Muscle of leg (tissue), 9 donors: Measurements from ENCODE around the gene ISCA1. TPM values are rescaled to one million over a fixed set of nuclear protein-coding genes. Genes with fewer than 3 reads are reported as not detected.

Experiments
- polyA plus RNA-seq, 8 donors: library from polyadenylated mRNA; unstranded; fragments of 120-200 nt; gene quantifications; one replicate each; pipeline versions ENCODE4 v1.2.1 to v1.2.3, GENCODE V29; 2013; ENCODE audit warnings: inconsistent platforms in 1 of 8, low replicate concordance in 1 of 8; ENCODE audit not compliant: insufficient read length in 8 of 8, insufficient read depth in 1 of 8
- total RNA-seq: library from RNA; stranded (reverse); fragments of 120-200 nt; gene quantifications from one replicate; pipeline ENCODE4 v1.2.4, GENCODE V29; 2013

The ISCA1 gene
- total and polyA plus RNA-seq, 9 donors = 23.1 to 31.6 (median 27.5) TPM

Other genes with a start within 250 kb of the ISCA1 start
- gene GOLM1, start 183.0 kb downstream of the ISCA1 start, total RNA-seq = 38.0 TPM
- gene GOLM1, start 183.0 kb downstream of the ISCA1 start, polyA plus RNA-seq = 10 to 100 TPM; 49.4 to 85.9 (median 59.9) TPM
- gene C9orf153, start 22.9 kb downstream of the ISCA1 start, total RNA-seq = 0.49 TPM
- gene C9orf153, start 22.9 kb downstream of the ISCA1 start, polyA plus RNA-seq = under 1 TPM in 6 of 8 donors, not detected in 2; 0.10 to 0.40 (median 0.15) TPM
- gene TUT7, start 71.9 kb upstream of the ISCA1 start, total RNA-seq = 18.6 TPM
- gene TUT7, start 71.9 kb upstream of the ISCA1 start, polyA plus RNA-seq = 10 to 100 TPM in 7 of 8 donors, 1 to 10 TPM in 1; 9.4 to 17.4 (median 13.6) TPM